Measurements from ENCODE around the gene RFX5.
"Not testable (repeated sequence)": the region's sequence is repeated elsewhere in the genome, so short reads cannot be mapped to it uniquely, and the experiment has no call there.

Gene RFX5
- long read RNA-seq, transcript RFX5-215 (11 exons, 2,355 nt) = major isoform, 122 of 221 reads
- long read RNA-seq, transcript RFX5-201 (11 exons, 3,576 nt) = minor isoform, 11 of 221 reads
- long read RNA-seq, partial matches to known transcripts = 13 of 221 reads
- long read RNA-seq, other reads (novel, unspliced or antisense) = 72 of 221 reads

DNA sequence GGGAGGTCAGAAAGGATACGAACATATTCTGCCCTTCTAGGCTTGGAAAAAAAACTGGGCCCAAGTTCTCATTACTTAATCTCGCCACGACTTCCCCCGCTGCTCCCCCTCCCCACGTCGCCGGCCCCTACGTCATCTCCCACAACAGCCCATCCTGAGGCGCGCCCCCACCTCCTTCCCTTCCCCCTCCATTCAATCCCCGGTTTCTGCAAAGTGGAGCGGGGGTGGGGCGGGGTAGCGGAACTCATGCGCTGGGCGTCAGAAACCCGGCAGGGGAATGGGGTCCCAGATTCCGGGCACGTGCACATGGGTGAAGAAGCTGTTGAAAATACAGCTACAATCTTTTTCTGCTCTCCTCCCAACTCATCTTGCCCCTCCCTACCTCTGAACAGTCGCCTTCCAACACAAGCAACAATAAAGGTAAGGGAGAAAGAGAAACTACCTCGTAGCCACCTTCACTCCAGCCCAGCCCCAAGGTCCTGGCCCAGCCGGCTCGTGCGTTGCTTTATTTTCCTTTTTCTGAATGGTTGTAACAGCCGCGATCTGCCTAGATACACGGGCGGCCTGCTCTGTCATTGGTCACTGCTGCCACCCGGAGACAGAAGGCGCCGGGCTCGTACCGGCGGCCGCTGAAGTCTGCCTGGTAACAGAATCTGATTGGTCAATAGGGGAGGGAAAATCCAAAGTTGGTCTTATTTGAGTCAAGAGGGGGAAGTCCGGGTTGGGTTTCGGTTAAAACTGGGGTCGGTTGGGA is at the start of gene RFX5:
Gene RFX5 (minus strand): TSS at position 484 of the 754 bp plus-strand sequence. CDS start 932 bp downstream, outside the sequence.
- TF ChIP-seq POLR2AphosphoS5 (IDR thresholded peaks at IDR 0.05; ENCODE audit: low read depth) = peak; percentile 79
- TF ChIP-seq GABPA (IDR thresholded peaks at IDR 0.05; ENCODE audit: low read depth) = no peak
- peak; percentile 27; the same call in 1 of the 2 replicates for TF ChIP-seq SPI1 (IDR thresholded peaks at IDR 0.05; ENCODE audit: borderline replicate concordance, low read depth)
- DNase-seq (ENCODE audit: low read depth in 1 of 2, low spot score in 1 of 2) = peak; percentile 98 to 99
- Histone ChIP-seq H3K27ac (replicated peaks) (peak within 1 kb of the TSS; percentile 95), H3K4me3 (replicated peaks; ENCODE audit: insufficient read depth, low read length) (peak within 1 kb of the TSS; percentile 69), H3K27me3 (ENCODE audit: insufficient read depth, poor library complexity, severe bottlenecking) (no peaks in the 10 kb centered on the region)

DNA sequence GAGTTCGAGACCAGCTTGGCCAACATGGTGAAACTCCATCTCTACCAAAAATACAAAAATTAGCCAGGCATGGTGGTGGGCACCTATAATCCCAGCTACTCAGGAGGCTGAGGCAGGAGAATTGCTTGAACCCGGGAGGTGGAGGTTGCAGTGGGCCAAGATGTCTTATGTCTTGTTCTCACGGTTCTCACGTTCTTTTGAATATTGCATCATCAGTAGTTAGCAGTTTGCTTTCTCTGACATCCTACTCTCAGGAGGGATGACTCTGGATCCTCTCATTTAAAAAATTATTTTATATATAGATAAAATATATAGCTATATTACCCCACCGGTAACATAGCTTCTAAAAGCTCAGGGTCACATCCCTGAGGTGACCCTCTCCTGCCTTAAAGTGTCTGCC is 49.2 kb upstream of the RFX5 start:
- not testable (repeated sequence) for H3K27ac ChIP-seq (replicated peaks); H3K27me3 ChIP-seq (ENCODE audit: insufficient read depth, poor library complexity, severe bottlenecking); DNase-seq (ENCODE audit: low read depth in 1 of 2, low spot score in 1 of 2); H3K4me3 ChIP-seq (replicated peaks; ENCODE audit: insufficient read depth, low read length)

DNA sequence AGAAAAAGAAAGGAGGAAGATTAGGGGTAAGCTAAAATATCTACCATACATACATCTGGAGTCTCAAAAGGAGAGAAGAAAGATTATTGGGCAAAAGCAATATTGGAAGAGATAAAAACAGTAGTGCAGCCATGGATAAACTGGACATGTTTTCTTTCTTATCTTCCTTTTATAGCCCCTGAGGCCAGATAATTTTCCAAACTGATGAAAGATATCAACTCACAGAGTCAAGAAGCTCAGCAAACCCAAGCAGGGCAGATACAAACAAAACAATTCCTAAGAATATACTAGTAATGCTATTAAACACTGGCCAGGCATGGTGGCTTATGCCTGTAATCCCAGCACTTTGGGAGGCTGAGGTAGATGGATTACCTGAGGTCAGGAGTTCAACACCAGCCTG is 46.5 kb upstream of the RFX5 start:
- no peak for TF ChIP-seq SPI1 (IDR thresholded peaks at IDR 0.05; ENCODE audit: borderline replicate concordance, low read depth)
- TF ChIP-seq, protein P1, sequence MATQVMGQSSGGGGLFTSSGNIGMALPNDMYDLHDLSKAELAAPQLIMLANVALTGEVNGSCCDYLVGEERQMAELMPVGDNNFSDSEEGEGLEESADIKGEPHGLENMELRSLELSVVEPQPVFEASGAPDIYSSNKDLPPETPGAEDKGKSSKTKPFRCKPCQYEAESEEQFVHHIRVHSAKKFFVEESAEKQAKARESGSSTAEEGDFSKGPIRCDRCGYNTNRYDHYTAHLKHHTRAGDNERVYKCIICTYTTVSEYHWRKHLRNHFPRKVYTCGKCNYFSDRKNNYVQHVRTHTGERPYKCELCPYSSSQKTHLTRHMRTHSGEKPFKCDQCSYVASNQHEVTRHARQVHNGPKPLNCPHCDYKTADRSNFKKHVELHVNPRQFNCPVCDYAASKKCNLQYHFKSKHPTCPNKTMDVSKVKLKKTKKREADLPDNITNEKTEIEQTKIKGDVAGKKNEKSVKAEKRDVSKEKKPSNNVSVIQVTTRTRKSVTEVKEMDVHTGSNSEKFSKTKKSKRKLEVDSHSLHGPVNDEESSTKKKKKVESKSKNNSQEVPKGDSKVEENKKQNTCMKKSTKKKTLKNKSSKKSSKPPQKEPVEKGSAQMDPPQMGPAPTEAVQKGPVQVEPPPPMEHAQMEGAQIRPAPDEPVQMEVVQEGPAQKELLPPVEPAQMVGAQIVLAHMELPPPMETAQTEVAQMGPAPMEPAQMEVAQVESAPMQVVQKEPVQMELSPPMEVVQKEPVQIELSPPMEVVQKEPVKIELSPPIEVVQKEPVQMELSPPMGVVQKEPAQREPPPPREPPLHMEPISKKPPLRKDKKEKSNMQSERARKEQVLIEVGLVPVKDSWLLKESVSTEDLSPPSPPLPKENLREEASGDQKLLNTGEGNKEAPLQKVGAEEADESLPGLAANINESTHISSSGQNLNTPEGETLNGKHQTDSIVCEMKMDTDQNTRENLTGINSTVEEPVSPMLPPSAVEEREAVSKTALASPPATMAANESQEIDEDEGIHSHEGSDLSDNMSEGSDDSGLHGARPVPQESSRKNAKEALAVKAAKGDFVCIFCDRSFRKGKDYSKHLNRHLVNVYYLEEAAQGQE (IDR thresholded peaks at IDR 0.05; ENCODE audit: insufficient replicate concordance, low read depth) = no peak
- TF ChIP-seq GABPA (IDR thresholded peaks at IDR 0.05; ENCODE audit: low read depth) = no peak
- TF ChIP-seq, protein P2, sequence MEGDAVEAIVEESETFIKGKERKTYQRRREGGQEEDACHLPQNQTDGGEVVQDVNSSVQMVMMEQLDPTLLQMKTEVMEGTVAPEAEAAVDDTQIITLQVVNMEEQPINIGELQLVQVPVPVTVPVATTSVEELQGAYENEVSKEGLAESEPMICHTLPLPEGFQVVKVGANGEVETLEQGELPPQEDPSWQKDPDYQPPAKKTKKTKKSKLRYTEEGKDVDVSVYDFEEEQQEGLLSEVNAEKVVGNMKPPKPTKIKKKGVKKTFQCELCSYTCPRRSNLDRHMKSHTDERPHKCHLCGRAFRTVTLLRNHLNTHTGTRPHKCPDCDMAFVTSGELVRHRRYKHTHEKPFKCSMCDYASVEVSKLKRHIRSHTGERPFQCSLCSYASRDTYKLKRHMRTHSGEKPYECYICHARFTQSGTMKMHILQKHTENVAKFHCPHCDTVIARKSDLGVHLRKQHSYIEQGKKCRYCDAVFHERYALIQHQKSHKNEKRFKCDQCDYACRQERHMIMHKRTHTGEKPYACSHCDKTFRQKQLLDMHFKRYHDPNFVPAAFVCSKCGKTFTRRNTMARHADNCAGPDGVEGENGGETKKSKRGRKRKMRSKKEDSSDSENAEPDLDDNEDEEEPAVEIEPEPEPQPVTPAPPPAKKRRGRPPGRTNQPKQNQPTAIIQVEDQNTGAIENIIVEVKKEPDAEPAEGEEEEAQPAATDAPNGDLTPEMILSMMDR (IDR thresholded peaks at IDR 0.05; ENCODE audit: insufficient read depth, low read length) = no peak
- no peak for TF ChIP-seq POLR2AphosphoS5 (IDR thresholded peaks at IDR 0.05; ENCODE audit: low read depth)
- Histone ChIP-seq H3K27me3 (ENCODE audit: insufficient read depth, poor library complexity, severe bottlenecking) (no peaks in the 10 kb centered on the region), H3K4me3 (replicated peaks; ENCODE audit: insufficient read depth, low read length) (no peak overlapping the region), H3K27ac (replicated peaks) (no peak overlapping the region)
- no peak for DNase-seq (ENCODE audit: low read depth in 1 of 2, low spot score in 1 of 2)

DNA sequence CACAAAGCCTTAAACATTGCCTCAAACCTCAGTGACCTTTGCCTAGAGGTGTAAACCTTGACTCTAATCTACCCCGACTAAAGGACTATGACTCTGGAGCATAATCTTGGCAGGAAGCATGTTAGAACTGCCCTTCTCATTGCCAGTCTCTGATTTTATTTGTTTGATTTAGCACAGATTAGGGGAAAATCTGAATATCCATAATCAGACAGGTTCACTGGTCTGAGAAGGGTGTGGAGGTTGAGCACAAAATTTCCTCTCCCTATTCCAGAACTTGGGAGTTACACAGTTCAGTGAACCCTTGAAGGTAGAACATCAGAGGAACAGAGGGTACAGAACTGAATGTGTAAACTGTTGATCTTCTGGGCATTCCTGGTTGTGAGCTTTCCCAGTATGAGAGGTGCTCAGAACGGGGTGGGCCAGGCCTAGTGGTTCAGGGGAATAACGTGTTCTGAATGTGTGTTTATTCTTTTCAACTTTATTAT is 44.1 kb upstream of the RFX5 start:
- Histone ChIP-seq H3K27ac (replicated peaks) (no peak overlapping the region), H3K4me3 (replicated peaks; ENCODE audit: insufficient read depth, low read length) (no peak overlapping the region), H3K27me3 (ENCODE audit: insufficient read depth, poor library complexity, severe bottlenecking) (no peaks in the 10 kb centered on the region)
- TF ChIP-seq, protein P2 (IDR thresholded peaks at IDR 0.05; ENCODE audit: insufficient read depth, low read length) = no peak
- no peak for TF ChIP-seq POLR2AphosphoS5 (IDR thresholded peaks at IDR 0.05; ENCODE audit: low read depth)
- no peak for TF ChIP-seq SPI1 (IDR thresholded peaks at IDR 0.05; ENCODE audit: borderline replicate concordance, low read depth)
- TF ChIP-seq, protein P1 (IDR thresholded peaks at IDR 0.05; ENCODE audit: insufficient replicate concordance, low read depth) = no peak
- no peak for TF ChIP-seq GABPA (IDR thresholded peaks at IDR 0.05; ENCODE audit: low read depth)
- no peak for DNase-seq (ENCODE audit: low read depth in 1 of 2, low spot score in 1 of 2)

DNA sequence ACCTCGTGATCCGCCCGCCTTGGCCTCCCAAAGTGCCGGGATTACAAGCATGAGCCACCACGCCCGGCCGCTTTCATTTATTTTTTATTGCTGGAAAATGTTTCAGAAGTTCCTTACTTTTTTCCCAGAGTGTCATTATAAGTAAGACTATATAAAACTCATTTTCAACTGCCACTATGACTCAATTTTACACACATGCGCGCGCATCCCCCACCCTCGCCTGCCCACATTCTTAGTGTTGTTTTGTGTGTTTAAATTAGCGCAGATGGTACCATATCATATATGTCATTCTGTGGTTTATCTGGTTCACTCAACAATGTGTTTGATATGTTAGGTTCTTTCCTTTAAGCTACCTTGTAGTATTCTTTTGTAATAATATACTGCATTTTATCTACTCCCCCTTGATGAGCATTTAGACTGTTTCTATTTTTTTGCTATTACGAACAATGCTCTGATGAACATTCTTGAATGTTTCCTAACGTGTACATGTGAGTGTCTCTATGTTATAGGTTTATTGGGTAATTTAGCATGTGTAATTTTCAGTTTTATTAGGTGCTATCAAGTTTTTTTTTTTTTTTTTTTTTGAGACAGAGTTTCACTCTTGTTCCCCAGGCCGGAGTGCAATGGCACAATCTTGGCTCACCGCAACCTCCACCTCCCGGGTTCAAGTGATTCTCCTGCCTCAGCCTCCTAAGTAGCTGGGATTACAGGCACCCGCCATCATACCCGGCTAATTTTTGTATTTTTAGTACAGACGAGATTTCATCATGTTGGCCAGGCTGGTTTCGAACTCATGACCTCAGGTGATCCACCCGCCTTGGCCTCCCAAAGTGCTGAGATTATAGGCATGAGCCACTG is 43.4 kb upstream of the RFX5 start:
- not testable (repeated sequence) for H3K4me3 ChIP-seq (replicated peaks; ENCODE audit: insufficient read depth, low read length); H3K27me3 ChIP-seq (ENCODE audit: insufficient read depth, poor library complexity, severe bottlenecking); H3K27ac ChIP-seq (replicated peaks); DNase-seq (ENCODE audit: low read depth in 1 of 2, low spot score in 1 of 2)
